HT1080 (cell line): Measurements from ENCODE around the gene TRIP12. TPM values are rescaled to one million over a fixed set of nuclear protein-coding genes. Genes with fewer than 3 reads are reported as not detected.
"Not testable (repeated sequence)": the region's sequence is repeated elsewhere in the genome, so short reads cannot be mapped to it uniquely, and the experiment has no call there.

Source experiments
- DNase-seq: peaks from one replicate; pipeline ENCODE4 v3.0.0-alpha.2; 2015; ENCODE audit warnings: low read depth
- total RNA-seq: library from RNA; depleted of rRNA; stranded (reverse); fragments of >200 nt; shearing (Covaris generic); gene quantifications from 2 replicates; pipeline ENCODE4 v1.2.3, GENCODE V29; 2014

TRIP12 gene
- total RNA-seq, 1 experiment from 2014 or later, result 179 TPM

GRCh38 chr2:229879191-229879950 is 42.4 kb downstream of the TRIP12 start:
- no peak for DNase-seq

GRCh38 chr2:229875549-229875948 is 46.3 kb downstream of the TRIP12 start:
- DNase-seq, result no peak

GRCh38 chr2:229874647-229875046 is 47.2 kb downstream of the TRIP12 start:
- no peak for DNase-seq

- no peak for DNase-seq
These were observed 48.7 kb downstream of the TRIP12 start for GRCh38 chr2:229873123-229873581.

- DNase-seq, result no peak
These were observed 50.7 kb downstream of the TRIP12 start for GRCh38 chr2:229870903-229871656.

GRCh38 chr2:229869226-229869625 is 52.6 kb downstream of the TRIP12 start:
- DNase-seq, result no peak

- no peak for DNase-seq
These were observed 53.0 kb downstream of the TRIP12 start for GRCh38 chr2:229868794-229869193.

GRCh38 chr2:229865033-229865432 is 56.8 kb downstream of the TRIP12 start:
- DNase-seq, result no peak

- no peak for DNase-seq
These were observed 60.4 kb downstream of the TRIP12 start for GRCh38 chr2:229861431-229861830.

GRCh38 chr2:229860334-229860733 is 61.5 kb downstream of the TRIP12 start:
- DNase-seq, result no peak

- no peak for DNase-seq
These were observed 63.5 kb downstream of the TRIP12 start for GRCh38 chr2:229858351-229858750.

- no peak for DNase-seq
These were observed 64.2 kb downstream of the TRIP12 start for GRCh38 chr2:229857634-229858033.

GRCh38 chr2:229856413-229856812 is 65.4 kb downstream of the TRIP12 start:
- DNase-seq, result no peak

- DNase-seq, result no peak
These were observed 66.7 kb downstream of the TRIP12 start for GRCh38 chr2:229855116-229855515.

GRCh38 chr2:229852565-229852964 is 69.2 kb downstream of the TRIP12 start:
- peak; percentile 84 for DNase-seq

GRCh38 chr2:229851870-229852269 is 69.9 kb downstream of the TRIP12 start:
- no peak for DNase-seq

GRCh38 chr2:229850355-229851275 is 71.2 kb downstream of the TRIP12 start:
- not testable (repeated sequence) for DNase-seq

GRCh38 chr2:229849073-229849472 is 72.7 kb downstream of the TRIP12 start:
- no peak for DNase-seq

- no peak for DNase-seq
These were observed 78.2 kb downstream of the TRIP12 start for GRCh38 chr2:229843613-229844012.

GRCh38 chr2:229838729-229839128 is 83.1 kb downstream of the TRIP12 start:
- DNase-seq, result no peak

- DNase-seq, result no peak
These were observed 85.0 kb downstream of the TRIP12 start for GRCh38 chr2:229836847-229837246.
